Measurements from ENCODE around the gene RASGRP1. TPM values are rescaled to one million over a fixed set of nuclear protein-coding genes. Genes with fewer than 3 reads are reported as not detected.

Gene RASGRP1
- total and polyA plus RNA-seq, 10 of the 15 experiments (the other 5 are each of a cell fraction or from before 2014, with no cell fraction given): 5.6 to 234 (median 20.9) TPM

DNA sequence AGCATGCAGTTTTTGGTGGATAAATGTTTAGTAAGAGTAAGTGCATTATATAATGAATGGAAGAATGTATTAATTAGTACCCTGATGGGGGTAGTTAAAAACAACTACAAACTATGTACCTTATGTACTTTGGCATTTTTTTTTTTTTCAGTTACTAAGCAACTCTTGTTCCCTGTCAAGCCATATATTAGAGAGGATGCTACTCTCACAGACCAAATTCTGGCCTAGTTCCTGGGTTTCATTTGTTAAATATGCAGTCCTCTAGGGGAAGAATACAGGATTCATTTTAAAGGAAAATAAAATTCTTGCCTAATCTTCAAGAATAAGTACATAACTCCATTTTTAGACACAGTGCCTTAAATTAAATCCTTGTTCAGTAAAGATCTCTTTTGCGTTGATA is 93.8 kb downstream of the RASGRP1 start (continued):
- TF ChIP-seq ZNF592 (IDR thresholded peaks at IDR 0.05): no peak

- H3K9ac ChIP-seq (ENCODE audit: control insufficient read depth, insufficient read depth, low read length): no peak overlapping the region
- in situ Hi-C loops (cut with MboI): no loop called here
- no peaks in the 10 kb centered on the region for H3K27me3 ChIP-seq (replicated peaks in 1 of 2; ENCODE audit: control insufficient read depth in 2 of 2, insufficient read depth in 2 of 2, low read length in 1 of 2)
- H3K4me1 ChIP-seq (ENCODE audit: control insufficient read depth, insufficient read depth, low read length): peaks cover 15% of the 10 kb centered on the region; the same call in 1 of the 2 replicates
- ChIA-PET SMC1A (ENCODE audit: uncharacterized antibody, unreplicated experiment) (interaction anchor here (1.2 to 3.0 kb wide), 9 partner anchors 10 to 234 kb away, joined by 3 to 15 read pairs (median 8); partner anchors contain the start of gene FAM98B), CTCF (interaction anchor here (0.7 to 4.1 kb wide), 13 partner anchors 10 to 428 kb away, joined by 3 to 31 read pairs (median 6); partner anchors contain the start of gene FAM98B), POLR2A (interaction anchor here (1.1 to 1.3 kb wide), 2 partner anchors 10 to 169 kb away, joined by 3 to 5 read pairs; partner anchors contain the start of gene FAM98B), RAD21 (ENCODE audit: unreplicated experiment) (interaction anchor here (0.8 to 2.4 kb wide), 5 partner anchors 11 to 235 kb away, joined by 3 to 10 read pairs (median 4); partner anchors contain the start of gene FAM98B)
- H3K9me3 ChIP-seq (replicated peaks; ENCODE audit: control insufficient read depth, insufficient read depth, low read length): no peaks in the 10 kb centered on the region
- H3K79me2 ChIP-seq (ENCODE audit: control insufficient read depth, insufficient read depth, low read length): peaks cover 43% of the 10 kb centered on the region
- no TSS peak for BruUV-seq (replicated peaks)
- ATAC-seq (no peak), FAIRE-seq (no peak), DNase-seq (ENCODE audit: low read depth, low spot score) (no peak)
- H3K4me2 ChIP-seq (ENCODE audit: control insufficient read depth, insufficient read depth): no peak overlapping the region
- H3K4me3 ChIP-seq: no peak overlapping the region
- no peak overlapping the region for H3K27ac ChIP-seq (ENCODE audit: control insufficient read depth, insufficient read depth)
- 62% methylated on average over 4 of the region's 4 CpGs for WGBS (ENCODE audit: insufficient coverage, insufficient replicate concordance, low lambda C conversion rate, missing lambda C conversion rate)
- no peak overlapping the region for H2AFZ ChIP-seq (ENCODE audit: control insufficient read depth, low read depth, low read length)
- H4K20me1 ChIP-seq (ENCODE audit: control insufficient read depth, insufficient read depth): no peaks in the 10 kb centered on the region
- H3K36me3 ChIP-seq (ENCODE audit: control insufficient read depth in 2 of 2, insufficient read depth in 2 of 2, low read length in 1 of 2): no peaks in the 10 kb centered on the region; a peak in 2 of 4 replicates
- intact Hi-C loops (cut with micrococcal nuclease; ENCODE audit: unreplicated experiment): no loop called here
- TF ChIP-seq KAT2A (conservative IDR thresholded peaks at IDR 0.05; ENCODE audit: control insufficient read depth, low read depth, low read length) (no peak), BACH1 (IDR thresholded peaks at IDR 0.05; ENCODE audit: borderline replicate concordance) (no peak), REST (IDR thresholded peaks at IDR 0.05; ENCODE audit: low read depth, low read length) (no peak), PAX8 (IDR thresholded peaks at IDR 0.05) (no peak), POLR2AphosphoS2 (IDR thresholded peaks at IDR 0.05; ENCODE audit: low read depth, low read length) (no peak), RELA (IDR thresholded peaks at IDR 0.05; ENCODE audit: borderline replicate concordance, partially characterized antibody) (no peak), IKZF2 (IDR thresholded peaks at IDR 0.05) (no peak), CBFB (IDR thresholded peaks at IDR 0.05; ENCODE audit: low read depth) (no peak), HDAC6 (IDR thresholded peaks at IDR 0.05; ENCODE audit: unreplicated experiment) (no peak), NFXL1 (IDR thresholded peaks at IDR 0.05; ENCODE audit: borderline replicate concordance) (no peak), TBL1XR1 (IDR thresholded peaks at IDR 0.05; ENCODE audit: low read depth, low read length) (no peak), LARP7 (IDR thresholded peaks at IDR 0.05) (no peak)
- TF ChIP-seq, protein P1, sequence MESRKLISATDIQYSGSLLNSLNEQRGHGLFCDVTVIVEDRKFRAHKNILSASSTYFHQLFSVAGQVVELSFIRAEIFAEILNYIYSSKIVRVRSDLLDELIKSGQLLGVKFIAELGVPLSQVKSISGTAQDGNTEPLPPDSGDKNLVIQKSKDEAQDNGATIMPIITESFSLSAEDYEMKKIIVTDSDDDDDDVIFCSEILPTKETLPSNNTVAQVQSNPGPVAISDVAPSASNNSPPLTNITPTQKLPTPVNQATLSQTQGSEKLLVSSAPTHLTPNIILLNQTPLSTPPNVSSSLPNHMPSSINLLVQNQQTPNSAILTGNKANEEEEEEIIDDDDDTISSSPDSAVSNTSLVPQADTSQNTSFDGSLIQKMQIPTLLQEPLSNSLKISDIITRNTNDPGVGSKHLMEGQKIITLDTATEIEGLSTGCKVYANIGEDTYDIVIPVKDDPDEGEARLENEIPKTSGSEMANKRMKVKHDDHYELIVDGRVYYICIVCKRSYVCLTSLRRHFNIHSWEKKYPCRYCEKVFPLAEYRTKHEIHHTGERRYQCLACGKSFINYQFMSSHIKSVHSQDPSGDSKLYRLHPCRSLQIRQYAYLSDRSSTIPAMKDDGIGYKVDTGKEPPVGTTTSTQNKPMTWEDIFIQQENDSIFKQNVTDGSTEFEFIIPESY (IDR thresholded peaks at IDR 0.05): no peak
These were observed 99.9 kb downstream of the RASGRP1 start for GRCh38 chr15:38464675-38465074.

All from GM12878 (cell line).